Natural killer cell (primary cell): ENCODE measurements around the gene THSD4. TPM values are rescaled to one million over a fixed set of nuclear protein-coding genes. Genes with fewer than 3 reads are reported as not detected.

Experiments used
- ATAC-seq, 3 donors: fragments of 150-1000 bp in 2 of 3; fragments of 200-7000 bp in 1 of 3; cut with Tn5 transposase; 1 replicate in 1 of 3; 2 replicates in 2 of 3; pipeline ENCODE4 v1.10.0; 2021; ENCODE audit warnings: mild to moderate bottlenecking in 2 of 3, moderate library complexity in 2 of 3
- DNase-seq, 2 donors: peaks; one replicate each; pipeline versions ENCODE4 v3.0.0 to v3.0.0-alpha.2; 2013 to 2021; ENCODE audit warnings: mixed read lengths in 1 of 2
- H3K27ac ChIP-seq: one replicate; pipeline ENCODE4 v1.5.1; 2013; ENCODE audit warnings: mild to moderate bottlenecking, low read length
- H3K27me3 ChIP-seq: one replicate; pipeline ENCODE4 v1.6.1; 2013; ENCODE audit warnings: low read length; ENCODE audit not compliant: control insufficient read depth, insufficient read depth
- H3K36me3 ChIP-seq: one replicate; pipeline ENCODE4 v1.6.1; 2013; ENCODE audit warnings: low read length; ENCODE audit not compliant: control insufficient read depth, insufficient read depth
- H3K4me1 ChIP-seq: one replicate; pipeline ENCODE4 v1.6.1; 2013; ENCODE audit warnings: low read length; ENCODE audit not compliant: control insufficient read depth, insufficient read depth
- H3K4me3 ChIP-seq: one replicate; pipeline ENCODE4 v1.5.1; 2013; ENCODE audit warnings: low read length
- H3K9me3 ChIP-seq: one replicate; pipeline ENCODE4 v1.6.1; 2013; ENCODE audit warnings: low read length; ENCODE audit not compliant: control insufficient read depth, insufficient read depth
- H3K27ac Mint-ChIP-seq, 2 donors: one replicate each; pipeline ENCODE4 v1.8.0; 2022; ENCODE audit warnings: mild to moderate bottlenecking in 2 of 2, mixed read lengths in 2 of 2, moderate library complexity in 1 of 2
- H3K27me3 Mint-ChIP-seq, 2 donors: one replicate each; pipeline ENCODE4 v1.8.0; 2022; ENCODE audit warnings: low read depth in 2 of 2, mixed read lengths in 2 of 2
- H3K36me3 Mint-ChIP-seq: one replicate; pipeline ENCODE4 v1.8.0; 2022; ENCODE audit warnings: mixed read lengths
- H3K4me1 Mint-ChIP-seq, 2 donors: one replicate each; pipeline ENCODE4 v1.8.0; 2022; ENCODE audit warnings: mixed read lengths in 2 of 2
- H3K4me3 Mint-ChIP-seq: one replicate; pipeline ENCODE4 v1.8.0; 2022; ENCODE audit warnings: mild to moderate bottlenecking, moderate library complexity, mixed read lengths
- H3K9me3 Mint-ChIP-seq, 2 donors: one replicate each; pipeline ENCODE4 v1.8.0; 2022; ENCODE audit warnings: mixed read lengths in 2 of 2
- WGBS: methylation state at CpG from one replicate; pipeline ENCODE4 v1.1.7; 2013; ENCODE audit warnings: missing lambda C conversion rate; ENCODE audit not compliant: insufficient coverage; 5-methylcytosine and 5-hydroxymethylcytosine counted together
- intact Hi-C: fragments of 100-400 bp; cut with micrococcal nuclease; formaldehyde crosslinking; loops from one replicate; pipeline ENCODE4 v1.14.2; 2022
- total RNA-seq, 4 donors: library from RNA; stranded (reverse); fragments of 120-200 nt in 1 of 4; gene quantifications; one replicate each; pipeline versions ENCODE4 v1.2.3 to v1.2.4, GENCODE V29; 2013 to 2022
- TF ChIP-seq, protein P1 (sequence below): fragments of 200-600 bp; IDR thresholded peaks from one replicate; pipeline ENCODE4 v1.8.0; 2022; ENCODE audit warnings: antibody characterized with exemption

Gene THSD4
- total RNA-seq, 3 donors from 2014 or later (not counting 1 experiment from before 2014, with no cell fraction given) = not detected

GRCh38 chr15:71242292-71242691 is 127.0 kb downstream of the THSD4 start:
- H3K36me3 Mint-ChIP-seq = no peaks in the 10 kb centered on the region
- ATAC-seq (no peak), DNase-seq (no peak)
- H3K4me1 Mint-ChIP-seq = no peaks in the 10 kb centered on the region
- Histone ChIP-seq H3K9me3 (no peaks in the 10 kb centered on the region), H3K27ac (no peak overlapping the region), H3K4me3 (no peak overlapping the region), H3K4me1 (no peaks in the 10 kb centered on the region), H3K36me3 (no peaks in the 10 kb centered on the region), H3K27me3 (no peaks in the 10 kb centered on the region)
- H3K9me3 Mint-ChIP-seq = no peaks in the 10 kb centered on the region
- no peak overlapping the region for H3K4me3 Mint-ChIP-seq
- WGBS = 92% methylated on average over 6 of the region's 6 CpGs
- TF ChIP-seq, protein P1, sequence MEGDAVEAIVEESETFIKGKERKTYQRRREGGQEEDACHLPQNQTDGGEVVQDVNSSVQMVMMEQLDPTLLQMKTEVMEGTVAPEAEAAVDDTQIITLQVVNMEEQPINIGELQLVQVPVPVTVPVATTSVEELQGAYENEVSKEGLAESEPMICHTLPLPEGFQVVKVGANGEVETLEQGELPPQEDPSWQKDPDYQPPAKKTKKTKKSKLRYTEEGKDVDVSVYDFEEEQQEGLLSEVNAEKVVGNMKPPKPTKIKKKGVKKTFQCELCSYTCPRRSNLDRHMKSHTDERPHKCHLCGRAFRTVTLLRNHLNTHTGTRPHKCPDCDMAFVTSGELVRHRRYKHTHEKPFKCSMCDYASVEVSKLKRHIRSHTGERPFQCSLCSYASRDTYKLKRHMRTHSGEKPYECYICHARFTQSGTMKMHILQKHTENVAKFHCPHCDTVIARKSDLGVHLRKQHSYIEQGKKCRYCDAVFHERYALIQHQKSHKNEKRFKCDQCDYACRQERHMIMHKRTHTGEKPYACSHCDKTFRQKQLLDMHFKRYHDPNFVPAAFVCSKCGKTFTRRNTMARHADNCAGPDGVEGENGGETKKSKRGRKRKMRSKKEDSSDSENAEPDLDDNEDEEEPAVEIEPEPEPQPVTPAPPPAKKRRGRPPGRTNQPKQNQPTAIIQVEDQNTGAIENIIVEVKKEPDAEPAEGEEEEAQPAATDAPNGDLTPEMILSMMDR = no peak
- intact Hi-C loops = no loop called here
- no peak overlapping the region for H3K27ac Mint-ChIP-seq
- peaks cover 7 to 28% of the 10 kb centered on the region in 2 donors for H3K27me3 Mint-ChIP-seq

- Histone ChIP-seq H3K27me3 (no peaks in the 10 kb centered on the region), H3K27ac (no peak overlapping the region), H3K9me3 (no peaks in the 10 kb centered on the region), H3K4me3 (no peak overlapping the region), H3K36me3 (no peaks in the 10 kb centered on the region), H3K4me1 (no peaks in the 10 kb centered on the region)
- DNase-seq = no peak
- no peak for ATAC-seq
- no peaks in the 10 kb centered on the region for H3K36me3 Mint-ChIP-seq
- peaks cover 3 to 28% of the 10 kb centered on the region in 2 donors for H3K27me3 Mint-ChIP-seq
- no peak overlapping the region for H3K4me3 Mint-ChIP-seq
- no peak overlapping the region for H3K27ac Mint-ChIP-seq
- WGBS = 95% methylated on average over 1 of the region's 2 CpGs
- TF ChIP-seq, protein P1 = no peak
- H3K4me1 Mint-ChIP-seq = no peaks in the 10 kb centered on the region
- intact Hi-C loops = no loop called here
- no peaks in the 10 kb centered on the region for H3K9me3 Mint-ChIP-seq
Measured at GRCh38 chr15:71244250-71244649, 129.0 kb downstream of the THSD4 start.

DNA sequence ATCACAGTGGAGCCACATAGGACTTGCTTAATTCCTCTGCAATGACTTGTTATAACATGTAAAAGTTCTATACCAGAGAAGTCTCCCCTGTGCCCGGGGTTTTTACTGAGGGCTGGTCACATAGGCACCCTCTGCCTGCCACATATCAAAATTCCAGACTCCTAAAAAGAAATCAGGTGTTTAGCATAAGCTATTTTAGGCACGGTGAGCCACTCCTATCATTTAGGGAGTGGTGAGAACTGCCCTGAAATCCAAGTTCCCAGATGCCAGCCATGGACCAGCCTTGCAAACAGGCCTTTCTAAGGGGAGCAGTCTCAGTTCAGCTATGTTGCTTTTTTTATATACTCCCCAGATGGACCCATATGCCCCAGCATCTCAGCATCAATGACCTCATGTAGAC is 130.3 kb downstream of the THSD4 start:
- ATAC-seq = no peak
- TF ChIP-seq, protein P1 = no peak
- H3K4me1 Mint-ChIP-seq = no peaks in the 10 kb centered on the region
- H3K27me3 Mint-ChIP-seq = peaks cover 3 to 28% of the 10 kb centered on the region in 2 donors
- H3K36me3 ChIP-seq = no peaks in the 10 kb centered on the region
- no peaks in the 10 kb centered on the region for H3K4me1 ChIP-seq
- H3K27ac Mint-ChIP-seq = no peak overlapping the region
- 88% methylated on average over 2 of the region's 2 CpGs for WGBS
- no peak overlapping the region for H3K4me3 ChIP-seq
- no peaks in the 10 kb centered on the region for H3K9me3 ChIP-seq
- H3K27me3 ChIP-seq = no peaks in the 10 kb centered on the region
- intact Hi-C loops = no loop called here
- H3K4me3 Mint-ChIP-seq = no peak overlapping the region
- no peaks in the 10 kb centered on the region for H3K36me3 Mint-ChIP-seq
- H3K9me3 Mint-ChIP-seq = no peaks in the 10 kb centered on the region
- H3K27ac ChIP-seq = no peak overlapping the region
- DNase-seq = no peak

- intact Hi-C loops = no loop called here
- H3K27me3 Mint-ChIP-seq = peaks cover 3 to 23% of the 10 kb centered on the region in 2 donors
- TF ChIP-seq, protein P1 = no peak
- Histone ChIP-seq H3K27me3 (no peaks in the 10 kb centered on the region), H3K4me3 (no peak overlapping the region), H3K9me3 (no peaks in the 10 kb centered on the region), H3K4me1 (no peaks in the 10 kb centered on the region), H3K27ac (no peak overlapping the region), H3K36me3 (no peaks in the 10 kb centered on the region)
- no peaks in the 10 kb centered on the region for H3K9me3 Mint-ChIP-seq
- no peaks in the 10 kb centered on the region for H3K36me3 Mint-ChIP-seq
- H3K4me1 Mint-ChIP-seq = no peaks in the 10 kb centered on the region
- WGBS = 76% methylated on average over 2 of the region's 3 CpGs
- no peak overlapping the region for H3K4me3 Mint-ChIP-seq
- no peak for ATAC-seq
- H3K27ac Mint-ChIP-seq = no peak overlapping the region
- DNase-seq = no peak
Measured at GRCh38 chr15:71248386-71248785, 133.1 kb downstream of the THSD4 start.
